Astrocyte (in vitro differentiated cells and primary cell): ENCODE results near the gene CIT. TPM values are rescaled to one million over a fixed set of nuclear protein-coding genes. Genes with fewer than 3 reads are reported as not detected.
A peak's percentile ranks its signal among the peaks of the same experiment; 100 is the strongest.

Experiments used
- DNase-seq: peaks from one replicate; pipeline ENCODE4 v3.0.0-alpha.2; 2010; ENCODE audit warnings: low read depth
- FAIRE-seq: peaks from 2 replicates; lab custom pipeline; 2011; peaks lifted over from hg19 to GRCh38; lab: Jason Lieb, UNC
- H2AFZ ChIP-seq: 2 replicates; pipeline ENCODE4 v1.6.0; 2012; ENCODE audit warnings: low read depth, low read length, inconsistent platforms
- H3K27ac ChIP-seq: 2 replicates; pipeline ENCODE4 v1.5.1; 2011; ENCODE audit warnings: low read depth, low read length, inconsistent platforms
- H3K27me3 ChIP-seq: 2 replicates; pipeline ENCODE4 v1.6.0; 2011; ENCODE audit warnings: low read length, inconsistent platforms; ENCODE audit not compliant: insufficient read depth
- H3K36me3 ChIP-seq: 2 replicates; pipeline ENCODE4 v1.5.1; 2011; ENCODE audit warnings: low read length, inconsistent platforms; ENCODE audit not compliant: insufficient read depth
- H3K4me1 ChIP-seq: 2 replicates; pipeline ENCODE4 v1.5.1; 2011; ENCODE audit warnings: low read length, inconsistent platforms; ENCODE audit not compliant: insufficient read depth
- H3K4me2 ChIP-seq: 2 replicates; pipeline ENCODE4 v1.6.0; 2012; ENCODE audit warnings: low read length, inconsistent platforms
- H3K4me3 ChIP-seq: 2 replicates; pipeline ENCODE4 v1.5.1; 2011; ENCODE audit warnings: low read depth, mild to moderate bottlenecking, low read length, inconsistent platforms; ENCODE audit not compliant: insufficient read depth
- H3K79me2 ChIP-seq: 2 replicates; pipeline ENCODE4 v1.6.0; 2012; ENCODE audit warnings: mild to moderate bottlenecking, low read length, inconsistent platforms; ENCODE audit not compliant: insufficient read depth
- H3K9ac ChIP-seq: 2 replicates; pipeline ENCODE4 v1.6.0; 2012; ENCODE audit warnings: mild to moderate bottlenecking, low read length, inconsistent platforms
- H3K9me3 ChIP-seq: 2 replicates; pipeline ENCODE4 v1.5.1; 2012; ENCODE audit warnings: low read depth, mild to moderate bottlenecking, low read length, inconsistent platforms; ENCODE audit not compliant: insufficient read depth
- H4K20me1 ChIP-seq: 2 replicates; pipeline ENCODE4 v1.6.0; 2012; ENCODE audit warnings: low read length, inconsistent platforms; ENCODE audit not compliant: insufficient read depth
- H3K27ac Mint-ChIP-seq: one replicate; pipeline ENCODE4 v1.8.0; 2021; ENCODE audit warnings: mild to moderate bottlenecking, mixed read lengths; ENCODE audit not compliant: unreplicated experiment
- H3K27me3 Mint-ChIP-seq: one replicate; pipeline ENCODE4 v1.8.0; 2021; ENCODE audit warnings: low read depth, mixed read lengths; ENCODE audit not compliant: unreplicated experiment
- H3K36me3 Mint-ChIP-seq: one replicate; pipeline ENCODE4 v1.8.0; 2021; ENCODE audit warnings: low read depth, mixed read lengths; ENCODE audit not compliant: unreplicated experiment
- H3K4me1 Mint-ChIP-seq: one replicate; pipeline ENCODE4 v1.8.0; 2021; ENCODE audit warnings: low read depth, mixed read lengths; ENCODE audit not compliant: unreplicated experiment
- H3K4me3 Mint-ChIP-seq: one replicate; pipeline ENCODE4 v1.8.0; 2021; ENCODE audit warnings: mild to moderate bottlenecking, moderate library complexity, mixed read lengths; ENCODE audit not compliant: unreplicated experiment
- H3K9me3 Mint-ChIP-seq: one replicate; pipeline ENCODE4 v1.8.0; 2021; ENCODE audit warnings: mild to moderate bottlenecking, mixed read lengths; ENCODE audit not compliant: unreplicated experiment
- CTCF ChIP-seq: IDR thresholded peaks from 2 replicates; pipeline ENCODE4 v1.5.1; 2011; ENCODE audit warnings: low read depth, mild to moderate bottlenecking, inconsistent platforms, low read length, moderate library complexity; ENCODE audit not compliant: insufficient read depth
- EZH2 ChIP-seq: IDR thresholded peaks from 2 replicates; pipeline ENCODE4 v1.6.1; 2012; ENCODE audit warnings: mild to moderate bottlenecking, low read length, inconsistent platforms; ENCODE audit not compliant: insufficient read depth
- total RNA-seq: library from RNA; stranded (reverse); gene quantifications from 2 replicates; pipeline ENCODE4 v1.2.1, GENCODE V29; 2021

CIT gene
- total RNA-seq, 1 donor from 2014 or later, result 4.5 TPM

- Histone ChIP-seq H3K9me3 (no peaks in the 10 kb centered on the region), H2AFZ (no peak overlapping the region), H4K20me1 (peaks cover 17% of the 10 kb centered on the region), H3K79me2 (peaks cover 30% of the 10 kb centered on the region), H3K4me3 (no peak overlapping the region), H3K36me3 (peaks cover 40% of the 10 kb centered on the region), H3K4me1 (peaks cover 3% of the 10 kb centered on the region), H3K4me2 (no peak overlapping the region), H3K9ac (no peak overlapping the region), H3K27ac (no peak overlapping the region), H3K27me3 (no peaks in the 10 kb centered on the region)
- Mint-ChIP-seq H3K9me3 (no peaks in the 10 kb centered on the region), H3K27ac (no peak overlapping the region), H3K27me3 (no peaks in the 10 kb centered on the region), H3K36me3 (peaks cover 12% of the 10 kb centered on the region), H3K4me3 (no peak overlapping the region), H3K4me1 (peaks cover 5% of the 10 kb centered on the region)
- DNase-seq, result no peak
- TF ChIP-seq EZH2 (no peak), CTCF (no peak)
- FAIRE-seq, result no peak
Observed at GRCh38 chr12:119672194-119672593, 204.9 kb downstream of the CIT start.

- H3K4me3 ChIP-seq, result no peak overlapping the region
- H3K9me3 ChIP-seq, result no peaks in the 10 kb centered on the region
- DNase-seq (no peak), FAIRE-seq (no peak)
- TF ChIP-seq EZH2 (no peak), CTCF (no peak)
- no peak overlapping the region for H3K27ac ChIP-seq
- H3K79me2 ChIP-seq, result peaks cover 30% of the 10 kb centered on the region
- H3K4me2 ChIP-seq, result no peak overlapping the region
- H3K36me3 ChIP-seq, result peaks cover 35% of the 10 kb centered on the region
- no peak overlapping the region for H3K4me3 Mint-ChIP-seq
- H3K4me1 ChIP-seq, result peaks cover 5% of the 10 kb centered on the region
- H4K20me1 ChIP-seq, result peaks cover 17% of the 10 kb centered on the region
- H3K27me3 Mint-ChIP-seq, result no peaks in the 10 kb centered on the region
- H3K27me3 ChIP-seq, result no peaks in the 10 kb centered on the region
- no peaks in the 10 kb centered on the region for H3K9me3 Mint-ChIP-seq
- no peak overlapping the region for H2AFZ ChIP-seq
- no peak overlapping the region for H3K27ac Mint-ChIP-seq
- H3K36me3 Mint-ChIP-seq, result peaks cover 7% of the 10 kb centered on the region
- no peak overlapping the region for H3K9ac ChIP-seq
- H3K4me1 Mint-ChIP-seq, result peaks cover 5% of the 10 kb centered on the region
Observed at GRCh38 chr12:119671070-119671469, 206.1 kb downstream of the CIT start.

- no peak overlapping the region for H3K27ac ChIP-seq
- no peaks in the 10 kb centered on the region for H3K9me3 Mint-ChIP-seq
- H3K9me3 ChIP-seq, result no peaks in the 10 kb centered on the region
- H3K4me2 ChIP-seq, result peak overlapping the region; percentile 4
- peaks cover 17% of the 10 kb centered on the region for H4K20me1 ChIP-seq
- no peak overlapping the region for H3K27ac Mint-ChIP-seq
- H3K27me3 ChIP-seq, result no peaks in the 10 kb centered on the region
- H3K79me2 ChIP-seq, result peaks cover 30% of the 10 kb centered on the region
- H3K36me3 Mint-ChIP-seq, result peaks cover 4% of the 10 kb centered on the region
- H3K4me1 ChIP-seq, result peaks cover 5% of the 10 kb centered on the region
- H3K4me3 ChIP-seq, result no peak overlapping the region
- TF ChIP-seq EZH2 (no peak), CTCF (no peak)
- peaks cover 24% of the 10 kb centered on the region for H3K36me3 ChIP-seq
- H3K4me3 Mint-ChIP-seq, result peak overlapping the region; percentile 57
- H3K9ac ChIP-seq, result peak overlapping the region; percentile 1
- H2AFZ ChIP-seq, result no peak overlapping the region
- FAIRE-seq, result no peak
- H3K27me3 Mint-ChIP-seq, result no peaks in the 10 kb centered on the region
- no peak for DNase-seq
- peaks cover 5% of the 10 kb centered on the region for H3K4me1 Mint-ChIP-seq
Observed at GRCh38 chr12:119669744-119670472, 207.2 kb downstream of the CIT start.
